OCI-LY7 (cell line): ENCODE data around the gene MED27.

Source experiments
- EZH2phosphoT487 ChIP-seq: fragments of 200-600 bp; sonication (generic); IDR thresholded peaks from 2 replicates; pipeline ENCODE4 v1.6.1; 2018; ENCODE audit warnings: low read depth, borderline replicate concordance, mild to moderate bottlenecking, mixed run types, antibody characterized with exemption, low read length, moderate library complexity, mixed read lengths
- TF ChIP-seq, protein P1 (sequence below): fragments of 200-600 bp; sonication (generic); conservative IDR thresholded peaks from 2 replicates; pipeline ENCODE4 v1.5.1; 2014; ENCODE audit warnings: mild to moderate bottlenecking, antibody characterized with exemption, low read length, moderate library complexity, mixed read lengths

GRCh38 chr9:131886826-131887225 lies 192.8 kb downstream of the MED27 start:
- TF ChIP-seq, protein P1, sequence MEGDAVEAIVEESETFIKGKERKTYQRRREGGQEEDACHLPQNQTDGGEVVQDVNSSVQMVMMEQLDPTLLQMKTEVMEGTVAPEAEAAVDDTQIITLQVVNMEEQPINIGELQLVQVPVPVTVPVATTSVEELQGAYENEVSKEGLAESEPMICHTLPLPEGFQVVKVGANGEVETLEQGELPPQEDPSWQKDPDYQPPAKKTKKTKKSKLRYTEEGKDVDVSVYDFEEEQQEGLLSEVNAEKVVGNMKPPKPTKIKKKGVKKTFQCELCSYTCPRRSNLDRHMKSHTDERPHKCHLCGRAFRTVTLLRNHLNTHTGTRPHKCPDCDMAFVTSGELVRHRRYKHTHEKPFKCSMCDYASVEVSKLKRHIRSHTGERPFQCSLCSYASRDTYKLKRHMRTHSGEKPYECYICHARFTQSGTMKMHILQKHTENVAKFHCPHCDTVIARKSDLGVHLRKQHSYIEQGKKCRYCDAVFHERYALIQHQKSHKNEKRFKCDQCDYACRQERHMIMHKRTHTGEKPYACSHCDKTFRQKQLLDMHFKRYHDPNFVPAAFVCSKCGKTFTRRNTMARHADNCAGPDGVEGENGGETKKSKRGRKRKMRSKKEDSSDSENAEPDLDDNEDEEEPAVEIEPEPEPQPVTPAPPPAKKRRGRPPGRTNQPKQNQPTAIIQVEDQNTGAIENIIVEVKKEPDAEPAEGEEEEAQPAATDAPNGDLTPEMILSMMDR = no peak
- no peak for TF ChIP-seq EZH2phosphoT487
